EL (cell line): ENCODE results near the gene ELOVL1.

ENCODE experiments used
- DNase-seq: peaks from one replicate; pipeline ENCODE4 v3.0.0-alpha.2; 2016

The ELOVL1 gene

GRCh38 chr1:43322506-43322905, 45.3 kb downstream of the ELOVL1 start:
- no peak for DNase-seq

GRCh38 chr1:43321331-43321891, 46.4 kb downstream of the ELOVL1 start:
- DNase-seq, result no peak

DNA sequence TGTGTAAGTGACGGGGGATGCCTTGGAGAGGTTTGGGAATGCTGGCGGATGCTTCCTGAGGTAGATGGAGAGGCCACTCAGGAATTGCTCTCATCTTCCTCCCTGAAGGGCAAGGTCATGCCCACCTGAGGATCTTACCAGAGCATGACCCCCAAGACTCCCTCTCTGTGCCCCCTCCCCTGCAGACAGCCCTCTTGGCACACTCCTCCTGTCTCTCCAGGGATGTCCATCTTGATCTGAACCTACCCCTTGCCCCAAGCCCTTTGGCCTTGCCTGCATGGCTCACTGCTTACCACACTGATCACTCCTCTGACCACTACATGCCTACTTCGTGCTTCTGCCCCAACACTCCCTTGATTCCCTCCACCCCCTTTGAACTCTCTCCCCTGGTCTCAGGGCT, 48.0 kb downstream of the ELOVL1 start:
- no peak for DNase-seq

- no peak for DNase-seq
Observed at GRCh38 chr1:43319288-43319687, 48.5 kb downstream of the ELOVL1 start.

GRCh38 chr1:43318831-43319230, 49.0 kb downstream of the ELOVL1 start:
- no peak for DNase-seq

DNA sequence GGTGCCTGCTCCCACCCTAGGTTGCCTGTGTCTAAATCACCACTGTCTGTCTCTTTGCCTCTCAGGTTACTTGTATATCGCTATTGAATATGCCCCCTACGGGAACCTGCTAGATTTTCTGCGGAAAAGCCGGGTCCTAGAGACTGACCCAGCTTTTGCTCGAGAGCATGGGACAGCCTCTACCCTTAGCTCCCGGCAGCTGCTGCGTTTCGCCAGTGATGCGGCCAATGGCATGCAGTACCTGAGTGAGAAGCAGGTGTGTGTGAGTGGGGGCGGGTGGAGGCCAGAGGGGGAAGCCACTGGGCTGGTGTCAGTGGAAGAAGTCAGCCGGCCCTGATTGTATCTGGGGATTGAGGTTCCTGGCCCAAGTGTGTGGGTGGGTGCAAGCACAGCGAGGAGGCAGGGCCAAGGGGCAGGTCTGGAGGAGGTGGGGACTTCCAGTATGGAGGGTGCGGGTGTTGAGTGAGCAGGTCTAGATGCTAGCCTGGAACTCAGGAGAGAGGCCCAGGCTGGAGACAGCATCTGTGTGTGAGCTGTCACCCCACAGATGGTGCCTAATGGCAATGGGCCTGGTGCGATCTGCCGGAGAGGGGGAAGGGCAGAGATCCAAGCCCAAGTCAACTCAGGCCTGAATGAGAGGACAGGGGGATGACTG, 49.9 kb downstream of the ELOVL1 start:
- no peak for DNase-seq

GRCh38 chr1:43316738-43317520, 50.9 kb downstream of the ELOVL1 start:
- no peak for DNase-seq

DNA sequence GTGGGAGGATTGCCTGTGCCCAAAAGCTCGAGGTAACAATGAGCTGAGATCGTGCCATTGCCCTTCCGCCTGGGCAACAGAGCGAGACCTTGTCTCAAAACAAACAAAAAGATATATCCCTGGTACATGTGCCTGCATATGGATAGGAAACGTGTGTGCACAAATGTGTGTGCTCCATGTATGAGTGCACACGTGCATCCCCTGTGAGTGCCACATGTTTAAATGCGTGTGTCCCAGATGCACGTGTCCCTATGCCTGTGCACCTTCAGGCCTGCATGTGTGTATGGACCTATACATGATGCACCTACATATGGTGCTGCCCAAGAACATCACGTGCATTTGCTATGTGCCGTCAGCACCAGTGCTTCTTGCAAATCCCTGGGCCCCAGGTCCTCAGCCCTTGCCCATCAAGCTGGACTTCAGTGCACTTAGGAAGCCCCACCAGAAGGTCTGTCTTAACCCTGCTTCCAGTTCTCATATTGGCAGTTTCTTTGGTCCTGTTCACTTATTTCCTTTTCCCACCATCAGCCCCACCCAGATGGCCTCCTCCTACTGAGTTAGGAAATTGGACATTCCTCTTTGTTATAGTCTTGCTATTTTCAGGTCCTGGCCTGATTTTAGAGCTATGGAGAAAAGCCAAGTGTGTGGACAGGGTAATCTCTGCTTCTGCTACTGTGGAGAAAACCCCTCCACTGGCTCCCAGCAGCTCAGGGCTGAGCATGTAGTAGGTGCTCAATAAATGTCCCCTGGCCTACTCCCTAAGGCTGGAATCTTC, 51.7 kb downstream of the ELOVL1 start:
- no peak for DNase-seq

- no peak for DNase-seq
Observed at GRCh38 chr1:43315481-43315880, 52.3 kb downstream of the ELOVL1 start.

DNA sequence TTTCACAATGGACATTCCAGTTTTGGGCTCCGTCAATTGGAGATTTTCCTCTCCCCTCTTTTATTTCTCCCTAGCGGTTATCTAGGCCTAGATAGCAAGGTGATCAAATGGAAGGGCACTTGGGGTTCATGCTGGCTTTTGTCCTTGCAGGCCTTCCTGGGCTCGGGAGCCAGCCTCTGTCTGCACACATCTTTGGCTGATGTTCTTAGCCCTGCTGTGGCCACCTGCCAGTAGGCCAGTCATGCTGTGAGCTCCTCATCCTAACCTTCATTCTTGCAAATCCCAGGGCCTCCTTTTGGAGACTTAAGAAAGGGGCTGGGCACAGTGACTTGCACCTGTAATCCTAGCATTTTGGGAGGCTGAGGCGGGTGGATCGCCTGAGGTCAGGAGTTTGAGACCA, 53.6 kb downstream of the ELOVL1 start:
- DNase-seq, result no peak

- no peak for DNase-seq
Observed at GRCh38 chr1:43313771-43314170, 54.0 kb downstream of the ELOVL1 start.
